Right lobe of liver (tissue), 4 donors: Measurements from ENCODE around the gene CTSO.

Source experiments
- CTCF ChIP-seq, 4 donors: fragments of 200-600 bp in 3 of 4; fragments of 450-650 bp in 1 of 4; IDR thresholded peaks; one replicate each; pipeline versions ENCODE4 v1.5.1 to v1.8.0; 2016 to 2022; ENCODE audit warnings: antibody characterized with exemption in 4 of 4, mild to moderate bottlenecking in 2 of 4
- POLR2A ChIP-seq: fragments of 450-650 bp; IDR thresholded peaks from one replicate; pipeline ENCODE4 v1.6.1; 2017; ENCODE audit warnings: antibody characterized with exemption, mild to moderate bottlenecking
- donor health status: DM: no; HTN: no; CAD: no.
- donor health status: DM: no; HTN: no; CAD: no.
- donor health status: DM: no; HTN: yes; CAD: no.

DNA sequence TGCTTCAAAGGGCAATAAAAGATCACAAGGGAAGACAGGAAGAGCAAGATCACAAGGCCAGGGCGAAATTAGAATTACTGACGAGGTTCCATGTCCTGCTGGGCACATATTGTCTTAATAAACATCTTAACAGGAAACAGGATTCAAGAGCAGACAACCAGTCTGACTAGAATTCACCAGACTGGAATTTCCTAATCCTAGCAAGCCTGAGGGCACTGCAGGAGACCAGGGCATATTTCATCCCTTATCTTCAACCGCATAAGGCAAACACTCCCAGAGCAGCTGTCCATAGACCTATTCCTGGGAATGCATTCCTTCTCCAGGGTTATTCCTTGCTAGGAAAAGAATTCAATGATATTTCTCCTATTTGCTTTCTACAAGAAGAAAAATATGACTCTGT, 62.6 kb downstream of the CTSO start:
- TF ChIP-seq CTCF (IDR thresholded peaks at IDR 0.05) (no peak), POLR2A (no peak)
